ENCODE results near the gene AMTN.

The AMTN gene

GRCh38 chr4:70570796-70571195 is 52.4 kb downstream of the AMTN start:
- H3K4me3 Mint-ChIP-seq, result no peak overlapping the region
- no peaks in the 10 kb centered on the region for H3K36me3 Mint-ChIP-seq (ENCODE audit: low read depth)
- H3K4me1 Mint-ChIP-seq, result peaks cover 4% of the 10 kb centered on the region
- no peaks in the 10 kb centered on the region for H3K27me3 Mint-ChIP-seq (ENCODE audit: low read depth)
- no peak overlapping the region for H3K27ac Mint-ChIP-seq
- H3K9me3 Mint-ChIP-seq, result peaks cover 31% of the 10 kb centered on the region
- no peak for TF ChIP-seq CTCF (IDR thresholded peaks at IDR 0.05; ENCODE audit: unreplicated experiment in 3 of 3)

- TF ChIP-seq CTCF (IDR thresholded peaks at IDR 0.05; ENCODE audit: unreplicated experiment in 3 of 3), result no peak
- Mint-ChIP-seq H3K36me3 (ENCODE audit: low read depth) (no peaks in the 10 kb centered on the region), H3K27me3 (ENCODE audit: low read depth) (no peaks in the 10 kb centered on the region), H3K4me3 (no peak overlapping the region), H3K9me3 (peaks cover 31% of the 10 kb centered on the region), H3K27ac (peak overlapping the region in 1 of 3 experiments; percentile 22), H3K4me1 (peaks cover 4% of the 10 kb centered on the region)
Measured at GRCh38 chr4:70571772-70572171, 53.4 kb downstream of the AMTN start.

GRCh38 chr4:70575964-70576363 is 57.6 kb downstream of the AMTN start:
- peaks cover 11% of the 10 kb centered on the region for H3K4me1 Mint-ChIP-seq
- H3K4me3 Mint-ChIP-seq, result no peak overlapping the region
- no peak for TF ChIP-seq CTCF (IDR thresholded peaks at IDR 0.05; ENCODE audit: unreplicated experiment in 3 of 3)
- H3K36me3 Mint-ChIP-seq (ENCODE audit: low read depth), result no peaks in the 10 kb centered on the region
- H3K27me3 Mint-ChIP-seq (ENCODE audit: low read depth), result no peaks in the 10 kb centered on the region
- no peak overlapping the region for H3K27ac Mint-ChIP-seq
- peaks cover 10% of the 10 kb centered on the region for H3K9me3 Mint-ChIP-seq

GRCh38 chr4:70577220-70577927 is 59.0 kb downstream of the AMTN start:
- no peaks in the 10 kb centered on the region for H3K27me3 Mint-ChIP-seq (ENCODE audit: low read depth)
- no peaks in the 10 kb centered on the region for H3K36me3 Mint-ChIP-seq (ENCODE audit: low read depth)
- H3K4me1 Mint-ChIP-seq, result peaks cover 11% of the 10 kb centered on the region
- no peak overlapping the region for H3K4me3 Mint-ChIP-seq
- H3K9me3 Mint-ChIP-seq, result peaks cover 9% of the 10 kb centered on the region
- no peak for TF ChIP-seq CTCF (IDR thresholded peaks at IDR 0.05; ENCODE audit: unreplicated experiment in 3 of 3)
- peak overlapping the region in 1 of 3 experiments; percentile 53 for H3K27ac Mint-ChIP-seq

GRCh38 chr4:70581980-70582379 is 63.6 kb downstream of the AMTN start:
- TF ChIP-seq CTCF (IDR thresholded peaks at IDR 0.05; ENCODE audit: unreplicated experiment in 3 of 3), result no peak
- Mint-ChIP-seq H3K9me3 (peaks cover 6% of the 10 kb centered on the region), H3K4me3 (no peak overlapping the region), H3K27ac (no peak overlapping the region), H3K36me3 (ENCODE audit: low read depth) (no peaks in the 10 kb centered on the region), H3K4me1 (peaks cover 7% of the 10 kb centered on the region), H3K27me3 (ENCODE audit: low read depth) (no peaks in the 10 kb centered on the region)

Measured in nephron (organoid).